H1 (cell line): ENCODE results near the gene LPCAT1. TPM values are rescaled to one million over a fixed set of nuclear protein-coding genes. Genes with fewer than 3 reads are reported as not detected.

Experiments used
- CTCF ChIA-PET: fragments of 300-600 bp; sonication (Branson Sonifier 250); formaldehyde crosslinking; loops from one replicate; lab custom pipeline; 2021; ENCODE audit not compliant: partially characterized antibody; lab: Charles Lee
- POLR2A ChIA-PET: fragments of 300-600 bp; sonication (Branson Sonifier 250); formaldehyde crosslinking; loops from one replicate; lab custom pipeline; 2021; ENCODE audit warnings: inconsistent platforms; ENCODE audit not compliant: partially characterized antibody; lab: Charles Lee
- DNase-seq, 2 experiments: peaks; one replicate each; pipeline versions ENCODE4 v3.0.0 to v3.0.0-alpha.2; 2010 to 2022; ENCODE audit warnings: low spot score in 2 of 2, low read depth in 1 of 2, mixed read lengths in 1 of 2
- FAIRE-seq: peaks from 2 replicates; lab custom pipeline; 2011; peaks lifted over from hg19 to GRCh38; lab: Jason Lieb, UNC
- H2AFZ ChIP-seq: 2 replicates; pipeline ENCODE4 v1.8.1; 2012; ENCODE audit warnings: low read length, inconsistent platforms
- H2AK5ac ChIP-seq: 2 replicates; pipeline ENCODE4 v1.6.1; 2013; ENCODE audit warnings: low read depth, low read length
- H2BK120ac ChIP-seq: replicated peaks from 2 replicates; pipeline ENCODE3; 2013; ENCODE audit warnings: low read depth, low read length, inconsistent platforms
- H2BK12ac ChIP-seq: 2 replicates; pipeline ENCODE4 v1.6.1; 2013; ENCODE audit warnings: low read depth, low read length
- H2BK15ac ChIP-seq: 2 replicates; pipeline ENCODE4 v1.6.1; 2013; ENCODE audit warnings: low read length
- H2BK20ac ChIP-seq: 2 replicates; pipeline ENCODE4 v1.6.1; 2013; ENCODE audit warnings: low read length
- H2BK5ac ChIP-seq: 2 replicates; pipeline ENCODE4 v1.6.1; 2013; ENCODE audit warnings: low read depth, low read length
- H3K14ac ChIP-seq: 2 replicates; pipeline ENCODE4 v1.6.1; 2013; ENCODE audit warnings: inconsistent platforms; ENCODE audit not compliant: insufficient read length
- H3K18ac ChIP-seq: 2 replicates; pipeline ENCODE4 v1.6.1; 2013; ENCODE audit warnings: low read length; ENCODE audit errors: extremely low read depth
- H3K23ac ChIP-seq: 2 replicates; pipeline ENCODE4 v1.6.1; 2013; ENCODE audit warnings: inconsistent platforms; ENCODE audit not compliant: insufficient read length
- H3K23me2 ChIP-seq: 2 replicates; pipeline ENCODE4 v1.6.1; 2013; ENCODE audit warnings: low read depth, low read length
- H3K27ac ChIP-seq: 2 replicates; pipeline ENCODE4 v1.6.1; 2011; ENCODE audit warnings: low read depth, low read length, inconsistent platforms
- H3K27me3 ChIP-seq, 4 experiments: replicated peaks in 1 of 4; 1 replicate in 1 of 4; 2 replicates in 3 of 4; pipeline versions ENCODE4 v1.6.1 to v1.8.1; 2011 to 2013; ENCODE audit warnings: low read length in 3 of 4, mild to moderate bottlenecking in 3 of 4, inconsistent platforms in 2 of 4, mixed read lengths in 2 of 4, moderate library complexity in 1 of 4; ENCODE audit not compliant: control insufficient read depth in 3 of 4, insufficient read depth in 3 of 4; ENCODE audit errors: extremely low read depth in 1 of 4
- H3K36me3 ChIP-seq, 4 experiments: 2 replicates each; pipeline versions ENCODE4 v1.6.1 to v1.8.1; 2011 to 2013; ENCODE audit warnings: mild to moderate bottlenecking in 4 of 4, low read length in 3 of 4, moderate library complexity in 2 of 4, control low read depth in 1 of 4, inconsistent platforms in 1 of 4; ENCODE audit not compliant: insufficient read depth in 4 of 4, control insufficient read depth in 2 of 4
- H3K4ac ChIP-seq: replicated peaks from 2 replicates; pipeline ENCODE3; 2013; ENCODE audit warnings: low read length, low read depth, mixed read lengths, inconsistent platforms; ENCODE audit not compliant: insufficient read length
- H3K4me1 ChIP-seq, 4 experiments: replicated peaks in 1 of 4; 1 replicate in 1 of 4; 2 replicates in 3 of 4; pipeline versions ENCODE4 v1.6.1 to v1.8.1; 2011 to 2013; ENCODE audit warnings: low read length in 3 of 4, inconsistent platforms in 2 of 4, mixed read lengths in 1 of 4; ENCODE audit not compliant: insufficient read depth in 4 of 4, control insufficient read depth in 3 of 4
- H3K4me2 ChIP-seq, 2 experiments: 2 replicates each; pipeline versions ENCODE4 v1.6.1 to v1.8.1; 2011 to 2013; ENCODE audit warnings: low read depth in 2 of 2, low read length in 2 of 2, control low read depth in 1 of 2, inconsistent platforms in 1 of 2, mild to moderate bottlenecking in 1 of 2; ENCODE audit not compliant: insufficient read depth in 1 of 2
- H3K4me3 ChIP-seq, 4 experiments: fragments of 200-600, 300-600 bp in 1 of 4; sonication (generic), shearing (Covaris generic), sonication (Bioruptor Twin) in 1 of 4; 2 replicates each; pipeline versions ENCODE4 v1.5.1 to v1.8.1; 2011 to 2016; ENCODE audit warnings: low read length in 4 of 4, low read depth in 3 of 4, control low read depth in 2 of 4, inconsistent platforms in 2 of 4, mild to moderate bottlenecking in 2 of 4, mixed read lengths in 1 of 4, moderate library complexity in 1 of 4; ENCODE audit not compliant: insufficient read depth in 2 of 4; ENCODE audit errors: extremely low read depth in 1 of 4
- H3K56ac ChIP-seq: replicated peaks from 2 replicates; pipeline ENCODE3; 2013; ENCODE audit warnings: low read depth, mild to moderate bottlenecking, mixed read lengths, low read length, inconsistent platforms; ENCODE audit not compliant: insufficient read length
- H3K79me1 ChIP-seq: 2 replicates; pipeline ENCODE4 v1.6.1; 2013; ENCODE audit warnings: low read depth, low read length, control low read depth
- H3K79me2 ChIP-seq, 2 experiments: 2 replicates each; pipeline versions ENCODE4 v1.6.1 to v1.8.1; 2012 to 2013; ENCODE audit warnings: low read length in 2 of 2, mild to moderate bottlenecking in 2 of 2, inconsistent platforms in 1 of 2; ENCODE audit not compliant: insufficient read depth in 2 of 2, control insufficient read depth in 1 of 2
- H3K9ac ChIP-seq, 4 experiments: replicated peaks in 1 of 4; 1 replicate in 1 of 4; 2 replicates in 3 of 4; pipeline versions ENCODE4 v1.6.1 to v1.8.1; 2011 to 2013; ENCODE audit warnings: low read depth in 3 of 4, low read length in 3 of 4, control low read depth in 2 of 4, mild to moderate bottlenecking in 2 of 4, moderate library complexity in 2 of 4, inconsistent platforms in 1 of 4; ENCODE audit errors: extremely low read depth in 1 of 4
- H3K9me3 ChIP-seq, 2 experiments: 2 replicates each; pipeline versions ENCODE4 v1.6.1 to v1.8.1; 2012 to 2013; ENCODE audit warnings: mild to moderate bottlenecking in 2 of 2, moderate library complexity in 2 of 2, control low read depth in 1 of 2, inconsistent platforms in 1 of 2, low read depth in 1 of 2, low read length in 1 of 2, mixed read lengths in 1 of 2; ENCODE audit not compliant: insufficient read depth in 2 of 2
- H4K20me1 ChIP-seq, 2 experiments: replicated peaks in 1 of 2; 2 replicates each; pipeline versions ENCODE3 to v1.8.1; 2011 to 2013; ENCODE audit warnings: inconsistent platforms in 2 of 2, low read length in 2 of 2, mild to moderate bottlenecking in 1 of 2; ENCODE audit not compliant: insufficient read depth in 2 of 2, control insufficient read depth in 1 of 2
- H4K5ac ChIP-seq: 2 replicates; pipeline ENCODE4 v1.6.1; 2013; ENCODE audit warnings: low read length, low read depth, mixed read lengths, inconsistent platforms; ENCODE audit not compliant: insufficient read length
- H4K8ac ChIP-seq: 2 replicates; pipeline ENCODE4 v1.8.0; 2013; ENCODE audit warnings: mild to moderate bottlenecking, moderate library complexity, low read length, inconsistent platforms; ENCODE audit not compliant: insufficient read depth; ENCODE audit errors: extremely low read depth
- H4K91ac ChIP-seq: replicated peaks from 2 replicates; pipeline ENCODE3; 2013; ENCODE audit warnings: low read length, mixed read lengths, inconsistent platforms; ENCODE audit not compliant: insufficient read length
- BACH1 ChIP-seq: IDR thresholded peaks from 2 replicates; pipeline ENCODE4 v1.6.1; 2012; ENCODE audit warnings: low read length, improper control_type of control experiment
- CREB1 ChIP-seq: IDR thresholded peaks from 2 replicates; pipeline ENCODE4 v1.6.1; 2012; ENCODE audit warnings: inconsistent platforms
- E2F6 ChIP-seq: IDR thresholded peaks from 2 replicates; pipeline ENCODE4 v1.6.1; 2012; ENCODE audit warnings: inconsistent platforms
- JUN ChIP-seq: IDR thresholded peaks from 2 replicates; pipeline ENCODE4 v1.6.1; 2011; ENCODE audit warnings: low read depth, mild to moderate bottlenecking, improper control_type of control experiment, low read length
- RFX5 ChIP-seq: IDR thresholded peaks from 2 replicates; pipeline ENCODE4 v1.6.1; 2011; ENCODE audit warnings: low read depth, low read length, improper control_type of control experiment, borderline replicate concordance
- SP1 ChIP-seq: IDR thresholded peaks from 2 replicates; pipeline ENCODE4 v1.6.1; 2011; ENCODE audit warnings: low read depth, low read length
- YY1 ChIP-seq: IDR thresholded peaks from 2 replicates; pipeline ENCODE4 v1.6.1; 2011; ENCODE audit warnings: low read depth, mild to moderate bottlenecking, low read length
- WGBS, 2 experiments: shearing (Covaris generic) in 1 of 2; methylation state at CpG; one replicate each; pipeline versions ENCODE4 v1.1.6 to v1.1.7; 2013 to 2015; ENCODE audit warnings: low lambda C conversion rate in 2 of 2, mixed read lengths in 2 of 2, inconsistent platforms in 1 of 2, low coverage in 1 of 2, missing lambda C conversion rate in 1 of 2; ENCODE audit not compliant: insufficient replicate concordance in 2 of 2, insufficient coverage in 1 of 2, insufficient read length in 1 of 2; ENCODE audit errors: extremely low coverage in 1 of 2, missing lambda C conversion rate in 1 of 2; 5-methylcytosine and 5-hydroxymethylcytosine counted together
- polyA plus RNA-seq, 7 experiments: library from polyadenylated mRNA; depleted of rRNA in 3 of 7; stranded (reverse) in 5 of 7; unstranded in 2 of 7; fragments of >200 nt in 5 of 7; fragments of 200-250 nt in 2 of 7; gene quantifications; 1 replicate in 5 of 7; 2 replicates in 1 of 7; 4 replicates in 1 of 7; pipeline versions ENCODE4 v1.2.1 to v1.2.3, GENCODE V29; 2011 to 2013; ENCODE audit warnings: missing spikeins in 2 of 7, mixed read lengths in 2 of 7
- total RNA-seq: library from RNA; stranded (reverse); fragmentation: NEBNext Ultra II Directional; extraction: Animal tissue kit (Norgen Biotek cat#: 25700); gene quantifications from 2 replicates; pipeline ENCODE4 v1.2.1, GENCODE V29; 2021
- TF ChIP-seq, protein P1 (sequence below): IDR thresholded peaks from 2 replicates; pipeline ENCODE4 v1.6.1; 2012; ENCODE audit warnings: inconsistent platforms
- TF ChIP-seq, protein P2 (sequence below): IDR thresholded peaks from 2 replicates; pipeline ENCODE4 v1.6.1; 2011; ENCODE audit warnings: low read depth, mild to moderate bottlenecking, low read length; ENCODE audit not compliant: insufficient read depth
- TF ChIP-seq, protein P3 (sequence below): IDR thresholded peaks from 2 replicates; pipeline ENCODE4 v1.6.1; 2012; ENCODE audit warnings: low read length, inconsistent platforms

The LPCAT1 gene
- total and polyA plus RNA-seq, 2 of the 8 experiments (the other 6 are each of a cell fraction or from before 2014, with no cell fraction given), result 107 to 260 TPM

DNA sequence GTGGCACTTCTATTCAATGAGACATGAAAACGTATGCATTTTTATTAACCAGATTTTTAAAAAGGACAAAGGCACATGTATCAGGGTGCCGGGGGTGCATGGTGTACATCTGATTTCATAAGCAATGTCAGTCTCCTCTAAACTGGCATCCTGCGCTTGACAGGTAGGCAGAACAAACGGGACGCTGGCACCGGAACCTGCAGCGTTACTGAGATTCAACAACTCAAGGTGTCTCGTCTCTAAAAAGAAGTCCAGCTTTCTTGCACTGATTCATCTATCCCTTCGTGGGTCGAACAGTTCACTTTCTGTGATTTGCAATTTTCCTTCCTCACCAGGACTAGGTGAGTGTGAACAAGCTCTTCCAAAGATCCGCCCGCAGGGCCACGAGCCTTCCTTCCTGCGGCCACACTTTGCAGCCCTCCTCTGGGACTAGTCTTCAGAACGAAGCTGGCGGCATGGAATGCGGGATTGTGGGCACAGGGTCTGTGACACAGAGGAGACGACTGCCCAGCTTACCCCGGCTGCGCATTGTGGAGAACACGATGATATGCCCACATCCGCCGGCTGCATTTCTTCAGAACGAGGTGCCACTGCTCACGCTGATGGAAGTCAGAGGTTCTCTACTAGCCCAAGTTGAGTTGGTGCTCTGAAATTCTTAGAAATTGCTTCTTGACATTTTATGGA lies 85.7 kb downstream of the LPCAT1 start:
- Histone ChIP-seq H3K23me2 (peaks cover 5% of the 10 kb centered on the region; the same call in 1 of the 2 replicates), H3K9me3 (peaks cover 9 to 12% of the 10 kb centered on the region in 2 experiments), H2BK120ac (no peak overlapping the region), H3K4ac (no peak overlapping the region), H3K23ac (no peak overlapping the region), H3K79me1 (no peaks in the 10 kb centered on the region), H2AFZ (no peak overlapping the region), H3K9ac (no peak overlapping the region), H3K4me2 (no peak overlapping the region), H4K5ac (no peak overlapping the region), H3K79me2 (no peaks in the 10 kb centered on the region), H3K14ac (no peak overlapping the region), H2BK12ac (no peak overlapping the region), H4K8ac (no peak overlapping the region), H3K18ac (no peak overlapping the region), H2BK15ac (no peak overlapping the region), H2BK5ac (no peak overlapping the region), H3K56ac (no peak overlapping the region), H3K27ac (no peak overlapping the region), H2AK5ac (no peak overlapping the region), H4K91ac (no peak overlapping the region), H3K4me3 (no peak overlapping the region), H3K4me1 (peaks cover 0 to 5% (median 0%) of the 10 kb centered on the region in 4 experiments; a peak in 2 of 7 replicates), H3K36me3 (no peaks in the 10 kb centered on the region), H3K27me3 (peaks cover 0 to 11% (median 8%) of the 10 kb centered on the region in 4 experiments; a peak in 6 of 7 replicates), H4K20me1 (no peaks in the 10 kb centered on the region), H2BK20ac (no peak overlapping the region)
- ChIA-PET POLR2A (interaction anchor here (1.4 kb wide), 1 partner anchor 12 kb away, joined by 3 read pairs; no protein-coding TSS in a partner anchor), CTCF (interaction anchor here (0.7 to 2.4 kb wide), 14 partner anchors 10 to 196 kb away, joined by 3 to 7 read pairs (median 4); no protein-coding TSS in a partner anchor)
- WGBS, 2 experiments, result 91% methylated on average over 25 of the region's 25 CpGs; no CpG with 5 or more reads in 1 of the 2 experiments
- no peak for DNase-seq
- no peak for FAIRE-seq
- TF ChIP-seq E2F6 (no peak), JUN (no peak), BACH1 (no peak), CREB1 (no peak), SP1 (no peak), YY1 (no peak), RFX5 (no peak)
- TF ChIP-seq, protein P1, sequence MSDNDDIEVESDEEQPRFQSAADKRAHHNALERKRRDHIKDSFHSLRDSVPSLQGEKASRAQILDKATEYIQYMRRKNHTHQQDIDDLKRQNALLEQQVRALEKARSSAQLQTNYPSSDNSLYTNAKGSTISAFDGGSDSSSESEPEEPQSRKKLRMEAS, result no peak
- TF ChIP-seq, protein P2, sequence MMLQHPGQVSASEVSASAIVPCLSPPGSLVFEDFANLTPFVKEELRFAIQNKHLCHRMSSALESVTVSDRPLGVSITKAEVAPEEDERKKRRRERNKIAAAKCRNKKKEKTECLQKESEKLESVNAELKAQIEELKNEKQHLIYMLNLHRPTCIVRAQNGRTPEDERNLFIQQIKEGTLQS, result no peak
- TF ChIP-seq, protein P3, sequence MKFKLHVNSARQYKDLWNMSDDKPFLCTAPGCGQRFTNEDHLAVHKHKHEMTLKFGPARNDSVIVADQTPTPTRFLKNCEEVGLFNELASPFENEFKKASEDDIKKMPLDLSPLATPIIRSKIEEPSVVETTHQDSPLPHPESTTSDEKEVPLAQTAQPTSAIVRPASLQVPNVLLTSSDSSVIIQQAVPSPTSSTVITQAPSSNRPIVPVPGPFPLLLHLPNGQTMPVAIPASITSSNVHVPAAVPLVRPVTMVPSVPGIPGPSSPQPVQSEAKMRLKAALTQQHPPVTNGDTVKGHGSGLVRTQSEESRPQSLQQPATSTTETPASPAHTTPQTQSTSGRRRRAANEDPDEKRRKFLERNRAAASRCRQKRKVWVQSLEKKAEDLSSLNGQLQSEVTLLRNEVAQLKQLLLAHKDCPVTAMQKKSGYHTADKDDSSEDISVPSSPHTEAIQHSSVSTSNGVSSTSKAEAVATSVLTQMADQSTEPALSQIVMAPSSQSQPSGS, result no peak
